ENCODE measurements around the gene OXSR1.
A peak's percentile ranks its signal among the peaks of the same experiment; 100 is the strongest.

The OXSR1 gene

GRCh38 chr3:38164952-38165721, at the start of gene OXSR1:
TSS of gene OXSR1 (plus strand) at chr3:38165537. CDS start at chr3:38165877, 340 bp downstream.
- peak; percentile 96 to 99 for DNase-seq

- DNase-seq, result no peak
These were observed 49.5 kb upstream of the OXSR1 start for GRCh38 chr3:38115645-38116427.

DNA sequence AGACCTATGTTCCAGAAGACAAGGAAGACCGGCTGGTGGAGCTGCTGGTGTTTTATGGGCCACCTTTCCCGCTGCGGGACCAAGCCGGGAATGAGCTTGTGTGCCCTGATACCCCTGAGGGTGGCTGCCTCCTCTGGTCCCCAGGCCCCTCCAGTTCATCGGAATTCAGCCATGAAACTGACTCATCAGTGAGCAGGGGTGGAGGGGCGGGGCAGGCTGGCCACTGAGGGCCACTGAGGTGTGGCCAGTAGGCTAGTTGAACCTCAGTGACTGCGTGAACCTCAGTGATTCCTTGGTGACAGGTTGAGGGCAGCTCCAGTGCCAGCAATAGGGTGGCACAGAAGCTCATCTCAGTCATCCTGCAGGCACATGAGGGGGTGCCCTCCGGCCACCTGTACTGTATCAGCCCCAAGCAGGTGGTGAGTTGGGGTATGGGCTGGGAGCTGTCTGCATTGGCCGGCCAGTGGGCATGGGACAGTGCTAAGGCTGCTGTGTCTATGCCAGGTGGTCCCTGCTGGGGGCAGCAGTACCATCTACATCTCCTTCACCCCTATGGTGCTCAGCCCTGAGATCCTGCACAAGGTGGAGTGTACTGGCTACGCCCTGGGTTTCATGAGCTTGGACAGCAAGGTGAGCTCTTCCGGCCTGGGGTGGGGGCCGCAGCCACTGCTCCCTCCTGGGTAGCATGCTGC, 48.7 kb upstream of the OXSR1 start:
- no peak for DNase-seq

- DNase-seq, result no peak
These were observed 48.1 kb upstream of the OXSR1 start for GRCh38 chr3:38117163-38117716.

DNA sequence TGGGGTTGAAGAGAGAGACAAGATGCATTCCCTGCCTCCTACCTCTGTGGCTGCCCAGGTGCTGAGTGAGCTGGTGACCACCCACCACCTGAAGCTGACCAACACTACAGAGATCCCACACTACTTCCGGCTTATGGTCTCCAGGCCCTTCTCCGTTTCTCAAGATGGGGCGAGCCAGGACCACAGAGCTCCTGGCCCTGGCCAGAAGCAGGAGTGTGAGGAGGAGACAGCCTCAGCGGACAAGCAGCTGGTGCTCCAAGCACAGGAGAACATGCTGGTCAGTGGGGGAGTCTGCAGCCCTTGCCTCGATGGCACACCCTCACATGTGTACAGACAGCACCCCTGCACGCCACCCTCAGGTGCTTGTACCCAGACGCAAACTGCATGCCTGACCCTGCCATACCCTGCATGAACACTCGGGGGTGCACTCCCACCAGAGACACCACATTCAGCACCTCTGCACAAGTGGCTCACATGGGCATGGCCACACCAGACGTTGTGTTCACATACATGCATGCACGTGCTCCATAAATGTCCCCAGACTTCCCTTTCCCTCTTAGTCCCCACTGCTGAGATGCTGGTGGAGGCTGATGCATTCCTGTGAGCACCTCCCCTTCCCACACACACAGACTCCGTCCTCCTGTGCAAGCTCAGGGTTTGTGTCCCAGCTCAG, 47.5 kb upstream of the OXSR1 start:
- DNase-seq, result peak; percentile 17 to 57

DNA sequence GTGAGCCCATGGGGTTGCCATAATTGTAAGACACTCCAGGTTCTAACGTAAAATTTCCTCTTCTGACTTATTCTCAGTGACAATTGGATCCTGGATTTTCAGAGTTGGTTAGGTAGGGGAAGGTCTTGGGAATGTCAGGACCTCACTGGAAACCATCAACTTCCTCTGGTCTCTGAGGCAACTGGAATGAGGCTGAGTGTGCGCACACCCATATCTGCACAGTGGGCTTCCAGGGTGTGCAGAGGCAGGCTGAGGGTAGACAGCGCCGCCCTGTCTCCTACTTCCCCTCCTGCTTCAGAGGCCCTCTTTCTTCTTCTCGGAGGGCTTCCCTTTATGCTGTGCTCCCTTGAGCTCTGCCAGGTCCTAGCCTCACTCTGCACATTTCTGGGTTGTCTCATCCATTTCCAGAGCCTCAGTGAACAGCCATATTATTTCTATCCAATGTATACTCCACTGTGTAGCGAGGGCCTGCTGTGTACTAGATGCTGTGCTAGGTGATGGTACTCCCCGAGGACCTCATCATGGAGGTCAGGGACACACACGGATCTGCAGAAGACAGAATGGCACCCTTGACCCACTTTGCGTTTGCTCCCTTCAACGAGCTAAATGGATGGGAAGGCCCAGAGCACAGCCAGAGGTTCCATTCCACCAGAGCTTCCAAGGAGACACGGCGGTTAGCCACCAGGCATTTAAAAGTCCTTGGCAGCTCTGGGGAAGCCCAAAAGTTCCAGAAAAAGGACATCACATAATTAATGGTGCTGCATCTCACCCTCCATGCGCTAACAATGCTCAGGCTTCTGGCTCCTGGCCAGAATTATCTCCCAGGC, 46.7 kb upstream of the OXSR1 start:
- DNase-seq, result no peak

DNA sequence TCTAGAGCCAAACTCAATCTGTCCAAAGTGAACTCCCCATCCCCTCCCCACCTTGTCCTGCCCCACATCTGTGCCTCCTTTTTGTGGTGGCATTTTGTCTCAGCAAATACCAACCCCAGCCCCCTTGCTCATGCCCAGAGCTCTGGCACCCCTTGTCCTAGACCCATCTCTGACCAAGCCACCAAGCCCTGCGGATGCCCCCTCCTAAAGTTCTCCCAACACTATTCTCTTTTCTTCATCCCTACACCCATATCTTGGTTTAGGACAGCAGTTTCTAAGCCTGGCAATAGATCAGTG, 46.1 kb upstream of the OXSR1 start:
- DNase-seq, result no peak

DNA sequence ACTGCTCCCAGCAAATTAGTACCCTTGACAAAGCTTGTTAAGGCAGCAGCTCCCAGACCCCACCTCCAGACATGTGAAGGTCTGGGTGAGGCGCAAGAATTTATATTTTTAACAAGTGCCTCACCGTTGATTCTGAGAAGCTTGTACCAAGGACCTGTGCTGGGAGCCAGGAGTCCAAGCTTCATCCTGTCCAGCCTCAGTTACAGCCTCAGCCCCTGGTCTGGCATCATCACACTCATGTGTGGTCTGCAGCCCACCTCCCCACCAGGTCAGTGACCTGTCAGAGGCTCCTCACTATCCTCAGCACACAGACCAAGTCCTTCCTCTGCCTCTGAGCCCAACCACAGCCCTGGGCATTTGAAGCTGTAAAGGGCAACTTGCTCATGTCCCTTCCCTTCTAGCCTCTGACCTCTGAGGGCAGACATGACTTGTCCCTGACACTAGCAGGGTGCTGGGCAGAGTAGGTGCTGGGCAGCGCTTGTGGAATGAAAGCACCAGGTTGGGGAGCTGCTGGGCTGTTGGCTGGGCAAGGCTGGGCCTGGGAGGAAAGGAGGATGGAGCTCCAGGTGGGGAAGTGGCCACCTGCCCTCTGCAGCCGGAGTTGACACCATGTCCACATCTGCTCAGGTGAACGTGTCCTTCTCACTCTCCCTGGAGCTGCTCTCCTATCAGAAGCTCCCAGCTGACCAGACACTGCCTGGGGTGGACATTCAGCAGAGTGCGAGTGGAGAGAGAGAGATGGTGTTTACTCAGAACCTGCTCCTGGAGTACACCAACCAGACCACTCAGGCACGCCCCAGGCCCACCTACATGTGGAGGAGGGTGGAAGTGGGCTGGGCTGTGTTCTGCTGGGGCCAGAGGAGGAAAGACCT, 45.3 kb upstream of the OXSR1 start:
- DNase-seq, result no peak

DNA sequence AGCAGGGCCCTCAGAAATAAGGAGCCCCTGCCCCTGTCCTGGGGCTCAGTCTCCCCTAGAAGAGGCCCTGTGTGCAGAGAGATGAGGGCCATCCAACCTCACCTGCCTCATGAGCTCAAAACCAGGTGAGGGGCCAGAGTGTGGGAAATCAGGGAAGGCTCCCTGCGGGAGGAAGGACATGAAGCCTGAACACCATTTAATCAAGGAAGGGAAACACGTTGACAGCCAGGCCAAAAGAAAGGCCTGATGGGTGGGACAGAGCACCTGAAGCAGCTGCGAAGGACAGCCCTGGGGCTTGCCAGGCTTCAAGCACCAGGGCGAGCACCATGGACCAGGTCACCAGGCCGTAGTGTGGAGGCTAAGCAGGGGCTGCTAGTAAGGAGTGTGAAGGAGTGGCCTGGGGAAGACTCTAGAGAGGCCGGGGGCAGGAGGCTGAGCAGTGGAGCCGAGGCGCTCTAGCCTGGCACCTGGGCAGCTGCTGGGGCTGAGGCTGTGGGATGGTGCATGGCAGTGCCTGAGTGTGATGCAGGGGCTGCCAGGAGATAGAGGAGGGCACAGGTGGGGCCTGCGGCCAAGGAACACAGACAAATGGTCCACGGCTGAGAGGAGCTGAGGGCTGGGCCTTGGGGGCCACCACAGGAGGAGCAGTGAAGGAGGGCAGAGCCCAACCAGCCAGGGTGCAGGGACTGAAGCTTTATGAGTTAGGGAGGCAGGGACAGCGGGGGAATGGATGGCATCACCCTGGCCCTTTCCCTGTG, 44.5 kb upstream of the OXSR1 start:
- DNase-seq, result no peak

GRCh38 chr3:38121451-38121831, 43.9 kb upstream of the OXSR1 start:
- no peak for DNase-seq

DNA sequence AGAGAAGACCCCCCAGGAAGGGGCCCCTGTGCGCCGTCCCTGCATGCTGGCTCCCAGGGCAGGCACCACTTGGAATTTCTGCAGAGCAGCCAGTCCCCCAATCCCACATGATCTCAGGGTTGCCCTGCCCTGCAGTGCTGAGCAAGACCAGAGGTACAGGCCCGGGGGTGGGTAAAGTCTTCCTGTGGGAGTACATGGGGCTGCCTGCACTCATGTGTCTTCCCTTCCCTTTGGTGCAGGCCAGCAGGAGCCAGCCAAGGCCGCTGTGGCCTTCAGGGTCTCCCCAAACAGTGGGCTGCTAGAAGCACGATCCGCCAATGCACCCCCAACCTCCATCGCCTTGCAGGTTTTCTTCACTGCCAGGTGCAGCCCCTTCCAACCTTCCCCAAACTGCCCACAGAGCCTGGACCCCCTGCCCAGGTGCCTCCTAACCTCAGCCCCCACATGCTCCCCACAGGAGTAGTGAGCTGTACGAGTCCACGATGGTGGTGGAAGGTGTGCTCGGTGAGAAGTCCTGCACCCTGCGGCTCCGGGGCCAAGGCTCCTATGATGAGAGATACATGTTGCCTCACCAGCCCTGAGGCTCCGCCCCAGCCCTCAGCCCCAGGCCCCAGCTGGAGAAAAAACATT, 43.4 kb upstream of the OXSR1 start:
- DNase-seq, result no peak

GRCh38 chr3:38122712-38123290, 42.5 kb upstream of the OXSR1 start:
- no peak for DNase-seq

DNA sequence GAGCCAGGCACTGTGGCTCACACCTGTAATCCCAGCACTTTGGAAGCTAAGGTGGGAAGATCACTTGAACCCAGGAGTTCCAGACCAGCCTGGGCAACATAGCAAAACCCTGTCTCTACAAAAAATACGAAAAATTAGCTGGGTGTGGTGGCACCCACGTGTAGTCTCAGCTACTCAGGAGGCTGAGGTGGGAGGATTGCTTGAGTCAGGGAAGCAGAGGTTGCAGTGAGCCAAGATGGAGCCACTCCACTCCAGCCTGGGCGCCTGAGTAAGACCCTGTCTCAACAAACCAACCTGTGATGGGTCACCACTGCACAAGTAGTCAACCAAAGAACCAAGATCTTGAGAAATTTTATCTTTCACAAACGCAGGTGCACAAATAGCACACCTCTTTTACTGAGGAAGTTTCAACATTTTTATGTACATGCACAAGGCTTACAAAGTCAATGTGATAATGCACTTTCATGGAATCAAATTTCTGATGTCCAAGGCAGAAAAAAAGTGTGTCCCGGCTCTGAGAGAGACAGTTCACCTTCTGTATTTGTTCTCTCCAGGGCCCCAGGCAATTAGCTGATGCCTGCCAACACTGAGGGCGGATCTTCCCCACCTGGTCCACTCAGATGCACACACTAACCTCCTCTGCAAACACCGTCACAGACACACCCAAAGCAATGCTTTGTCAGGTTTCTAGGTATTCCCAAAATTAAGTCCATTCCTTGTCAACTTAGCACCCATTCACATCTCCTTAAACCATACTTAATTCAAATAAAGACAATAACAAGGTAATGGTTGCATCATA, 40.8 kb upstream of the OXSR1 start:
- DNase-seq, result peak; percentile 34 to 39

DNA sequence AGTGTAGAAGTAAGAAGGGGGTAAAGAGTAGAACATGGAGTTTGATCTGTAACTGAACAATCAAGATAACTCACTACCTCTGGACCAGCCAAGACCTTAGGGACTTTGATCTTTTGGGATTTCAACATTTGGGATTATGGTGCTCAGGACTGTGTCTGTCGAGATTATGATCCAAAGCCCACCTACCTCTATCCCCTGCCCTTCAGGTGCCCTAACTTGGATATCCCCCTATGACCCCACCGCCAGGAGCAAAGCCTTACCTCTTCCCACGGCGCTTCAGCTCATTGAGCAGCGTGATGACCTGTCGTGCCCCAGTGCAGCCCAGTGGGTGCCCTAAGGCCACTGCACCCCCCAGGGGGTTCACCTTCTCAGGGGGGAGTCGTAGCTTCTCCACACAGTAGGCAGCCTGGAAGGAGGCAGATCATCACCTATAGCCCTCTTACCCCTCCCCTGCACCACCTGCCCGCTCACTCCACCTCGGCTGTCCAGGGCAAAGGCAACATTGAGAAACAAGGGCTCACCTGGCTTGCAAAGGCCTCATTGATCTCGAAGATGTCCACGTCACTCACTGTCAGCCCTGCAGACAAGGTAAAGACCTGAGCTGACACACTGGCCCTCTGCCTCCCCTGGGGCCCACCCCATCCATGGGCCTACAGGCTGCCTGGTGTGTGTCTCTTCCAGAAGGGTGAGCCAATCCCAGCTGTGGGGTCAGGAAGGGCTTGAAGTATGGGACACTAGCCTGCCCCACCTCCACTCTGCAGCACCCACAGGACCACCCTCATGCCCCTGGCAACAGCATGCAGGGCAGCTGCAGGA, 39.8 kb upstream of the OXSR1 start:
- DNase-seq, result no peak

GRCh38 chr3:38126121-38126892, 39.0 kb upstream of the OXSR1 start:
- DNase-seq, result no peak

DNA sequence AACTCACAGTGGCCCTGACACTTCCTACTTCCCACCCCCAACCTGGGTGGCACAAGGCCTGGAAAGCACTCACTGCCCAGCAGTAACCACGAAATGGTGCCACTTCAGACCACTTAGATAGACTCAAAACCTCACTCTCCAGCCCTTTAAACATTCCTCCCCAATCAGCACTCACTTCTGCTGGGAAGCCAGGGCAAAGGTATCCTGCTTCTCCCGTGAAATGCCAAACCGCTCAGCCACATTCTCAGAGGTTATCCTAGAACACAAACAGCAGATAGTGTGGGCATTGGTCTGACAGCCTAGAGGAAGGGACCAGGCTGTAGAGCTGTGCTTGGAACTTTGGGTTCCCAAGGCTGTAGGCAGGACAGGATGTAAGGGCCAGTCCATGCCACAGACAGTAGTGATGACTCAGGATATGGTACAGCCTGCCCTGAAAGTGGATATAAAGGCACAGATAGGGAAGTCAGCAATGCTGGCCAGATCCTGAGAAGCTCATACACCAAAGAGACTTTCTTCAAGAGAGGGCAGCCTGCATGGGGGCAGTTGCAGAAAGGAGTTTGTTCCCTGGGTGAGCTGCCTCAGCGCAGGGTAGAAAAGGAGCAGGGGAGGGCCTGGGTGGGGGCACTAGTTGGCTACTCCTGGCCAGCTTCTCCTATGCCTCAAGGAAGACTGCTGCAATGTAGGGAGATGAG, 37.6 kb upstream of the OXSR1 start:
- DNase-seq, result no peak
